T-helper 17 cell (primary cell): ENCODE measurements around the gene GPR142. TPM values are rescaled to one million over a fixed set of nuclear protein-coding genes. Genes with fewer than 3 reads are reported as not detected.

Source experiments
- ATAC-seq: fragments of 150-1000 bp; cut with Tn5 transposase; 2 replicates; pipeline ENCODE4 v1.10.0; 2021; ENCODE audit warnings: mild to moderate bottlenecking, moderate library complexity
- DNase-seq, 3 donors: peaks; one replicate each; pipeline versions ENCODE4 v3.0.0 to v3.0.0-alpha.2; 2020 to 2021
- H3K9me3 ChIP-seq: one replicate; pipeline ENCODE4 v1.7.0; 2013; ENCODE audit warnings: low read length, mild to moderate bottlenecking; ENCODE audit not compliant: control insufficient read depth, poor library complexity, severe bottlenecking
- H3K27ac Mint-ChIP-seq: one replicate; pipeline ENCODE4 v1.8.0; 2022; ENCODE audit warnings: mild to moderate bottlenecking, moderate library complexity, mixed read lengths
- H3K27me3 Mint-ChIP-seq: one replicate; pipeline ENCODE4 v1.8.0; 2022; ENCODE audit warnings: mixed read lengths
- H3K36me3 Mint-ChIP-seq: one replicate; pipeline ENCODE4 v1.8.0; 2022; ENCODE audit warnings: low read depth, mixed read lengths
- H3K4me1 Mint-ChIP-seq: one replicate; pipeline ENCODE4 v1.8.0; 2022; ENCODE audit warnings: mild to moderate bottlenecking, mixed read lengths
- H3K4me3 Mint-ChIP-seq: one replicate; pipeline ENCODE4 v1.8.0; 2022; ENCODE audit warnings: mild to moderate bottlenecking, moderate library complexity, mixed read lengths
- total RNA-seq, 4 donors: library from RNA in 2 of 4; stranded (reverse) in 2 of 4; gene quantifications; one replicate each; pipeline ENCODE4 v1.2.3 and lab custom pipeline; 2022 to 2026

Gene GPR142
- total RNA-seq, 2 donors from 2014 or later = not detected

GRCh38 chr17:74336307-74336706 lies 31.0 kb upstream of the GPR142 start:
- H3K4me1 Mint-ChIP-seq = no peaks in the 10 kb centered on the region
- no peak overlapping the region for H3K4me3 Mint-ChIP-seq
- ATAC-seq (no peak), DNase-seq (no peak)
- no peaks in the 10 kb centered on the region for H3K9me3 ChIP-seq
- no peaks in the 10 kb centered on the region for H3K36me3 Mint-ChIP-seq
- peak overlapping the region; percentile 39 for H3K27ac Mint-ChIP-seq
- H3K27me3 Mint-ChIP-seq = no peaks in the 10 kb centered on the region

- Mint-ChIP-seq H3K27ac (no peak overlapping the region), H3K4me1 (no peaks in the 10 kb centered on the region), H3K4me3 (no peak overlapping the region), H3K36me3 (no peaks in the 10 kb centered on the region), H3K27me3 (no peaks in the 10 kb centered on the region)
- ATAC-seq (no peak), DNase-seq (no peak)
- no peaks in the 10 kb centered on the region for H3K9me3 ChIP-seq
Observed at GRCh38 chr17:74337834-74338500, 29.3 kb upstream of the GPR142 start.

- no peak overlapping the region for H3K27ac Mint-ChIP-seq
- ATAC-seq (no peak), DNase-seq (no peak)
- H3K4me1 Mint-ChIP-seq = no peaks in the 10 kb centered on the region
- H3K36me3 Mint-ChIP-seq = no peaks in the 10 kb centered on the region
- H3K27me3 Mint-ChIP-seq = no peaks in the 10 kb centered on the region
- no peaks in the 10 kb centered on the region for H3K9me3 ChIP-seq
- no peak overlapping the region for H3K4me3 Mint-ChIP-seq
Observed at GRCh38 chr17:74339537-74340195, 27.6 kb upstream of the GPR142 start.

- Mint-ChIP-seq H3K27ac (no peak overlapping the region), H3K27me3 (no peaks in the 10 kb centered on the region), H3K4me3 (no peak overlapping the region), H3K4me1 (no peaks in the 10 kb centered on the region), H3K36me3 (no peaks in the 10 kb centered on the region)
- ATAC-seq (no peak), DNase-seq (no peak)
- no peaks in the 10 kb centered on the region for H3K9me3 ChIP-seq
Observed at GRCh38 chr17:74340470-74341023, 26.8 kb upstream of the GPR142 start.

- DNase-seq (no peak), ATAC-seq (no peak)
- no peaks in the 10 kb centered on the region for H3K27me3 Mint-ChIP-seq
- H3K4me1 Mint-ChIP-seq = no peaks in the 10 kb centered on the region
- H3K9me3 ChIP-seq = no peaks in the 10 kb centered on the region
- no peak overlapping the region for H3K4me3 Mint-ChIP-seq
- H3K36me3 Mint-ChIP-seq = no peaks in the 10 kb centered on the region
- no peak overlapping the region for H3K27ac Mint-ChIP-seq
Observed at GRCh38 chr17:74342224-74342623, 25.1 kb upstream of the GPR142 start.

- Mint-ChIP-seq H3K4me3 (no peak overlapping the region), H3K36me3 (no peaks in the 10 kb centered on the region), H3K27me3 (peaks cover 4% of the 10 kb centered on the region), H3K27ac (no peak overlapping the region), H3K4me1 (no peaks in the 10 kb centered on the region)
- no peaks in the 10 kb centered on the region for H3K9me3 ChIP-seq
- no peak for ATAC-seq
- DNase-seq = no peak
Observed at GRCh38 chr17:74343121-74343520, 24.2 kb upstream of the GPR142 start.

- no peaks in the 10 kb centered on the region for H3K4me1 Mint-ChIP-seq
- ATAC-seq (no peak), DNase-seq (no peak)
- no peaks in the 10 kb centered on the region for H3K36me3 Mint-ChIP-seq
- H3K27ac Mint-ChIP-seq = no peak overlapping the region
- H3K4me3 Mint-ChIP-seq = no peak overlapping the region
- H3K9me3 ChIP-seq = no peaks in the 10 kb centered on the region
- H3K27me3 Mint-ChIP-seq = peaks cover 10% of the 10 kb centered on the region
Observed at GRCh38 chr17:74343526-74344284, 23.6 kb upstream of the GPR142 start.

- DNase-seq (no peak), ATAC-seq (no peak)
- no peaks in the 10 kb centered on the region for H3K4me1 Mint-ChIP-seq
- peaks cover 15% of the 10 kb centered on the region for H3K27me3 Mint-ChIP-seq
- no peak overlapping the region for H3K4me3 Mint-ChIP-seq
- no peaks in the 10 kb centered on the region for H3K36me3 Mint-ChIP-seq
- H3K9me3 ChIP-seq = no peaks in the 10 kb centered on the region
- no peak overlapping the region for H3K27ac Mint-ChIP-seq
Observed at GRCh38 chr17:74344658-74345057, 22.6 kb upstream of the GPR142 start.

GRCh38 chr17:74345433-74346241 lies 21.7 kb upstream of the GPR142 start:
- ATAC-seq = no peak
- Mint-ChIP-seq H3K27me3 (peaks cover 24% of the 10 kb centered on the region), H3K36me3 (no peaks in the 10 kb centered on the region), H3K4me3 (no peak overlapping the region), H3K4me1 (no peaks in the 10 kb centered on the region), H3K27ac (no peak overlapping the region)
- no peaks in the 10 kb centered on the region for H3K9me3 ChIP-seq
- no peak for DNase-seq

GRCh38 chr17:74347646-74348045 lies 19.7 kb upstream of the GPR142 start:
- ATAC-seq = no peak
- no peak overlapping the region for H3K27ac Mint-ChIP-seq
- no peaks in the 10 kb centered on the region for H3K36me3 Mint-ChIP-seq
- H3K9me3 ChIP-seq = no peaks in the 10 kb centered on the region
- H3K4me1 Mint-ChIP-seq = peaks cover 2% of the 10 kb centered on the region
- H3K27me3 Mint-ChIP-seq = peaks cover 31% of the 10 kb centered on the region
- no peak for DNase-seq
- no peak overlapping the region for H3K4me3 Mint-ChIP-seq

- Mint-ChIP-seq H3K36me3 (no peaks in the 10 kb centered on the region), H3K4me3 (no peak overlapping the region), H3K4me1 (peaks cover 5% of the 10 kb centered on the region), H3K27me3 (peaks cover 45% of the 10 kb centered on the region), H3K27ac (no peak overlapping the region)
- ATAC-seq = no peak
- no peak for DNase-seq
- H3K9me3 ChIP-seq = no peaks in the 10 kb centered on the region
Observed at GRCh38 chr17:74349120-74349519, 18.2 kb upstream of the GPR142 start.

GRCh38 chr17:74350486-74350885 lies 16.8 kb upstream of the GPR142 start:
- no peak for ATAC-seq
- H3K4me3 Mint-ChIP-seq = no peak overlapping the region
- peaks cover 54% of the 10 kb centered on the region for H3K27me3 Mint-ChIP-seq

More at GRCh38 chr17:74350486-74350885, 16.8 kb upstream of the GPR142 start:
- no peak for DNase-seq
- Mint-ChIP-seq H3K36me3 (no peaks in the 10 kb centered on the region), H3K27ac (no peak overlapping the region), H3K4me1 (peaks cover 7% of the 10 kb centered on the region)
- no peaks in the 10 kb centered on the region for H3K9me3 ChIP-seq
